K562 (cell line): ENCODE measurements around the gene PPP6R3. TPM values are rescaled to one million over a fixed set of nuclear protein-coding genes. Genes with fewer than 3 reads are reported as not detected.

ENCODE experiments used
- ATAC-seq: fragments of 200-7000 bp; cut with Tn5 transposase; 3 replicates; pipeline ENCODE4 v1.9.1; 2020; ENCODE audit warnings: moderate library complexity
- BruUV-seq: library from RNA; stranded (reverse); fragments of 400-500 nt; replicated peaks from 2 replicates; lab custom pipeline; 2021; lab: Mats Ljungman, UMichigan
- CTCF ChIA-PET: fragments of 300-600 bp; formaldehyde crosslinking; extraction: SDS; loops from one replicate; lab custom pipeline; 2021; ENCODE audit warnings: low intra/inter-chr PET ratio; lab: Yijun Ruan, JAX
- POLR2A ChIA-PET: fragments of 300-600, 350-650 bp; sonication (Branson Sonifier 250); formaldehyde crosslinking; extraction: SDS; loops from one replicate; lab custom pipeline; 2021; ENCODE audit warnings: antibody characterized with exemption, inconsistent platforms; lab: Yijun Ruan, JAX
- DNase-seq, 4 experiments: peaks; one replicate each; pipeline versions ENCODE4 v3.0.0 to v3.0.0-alpha.2; 2011 to 2018; ENCODE audit warnings: low spot score in 3 of 4, mixed read lengths in 3 of 4; ENCODE audit errors: extremely low read depth in 1 of 4
- FAIRE-seq: peaks from 2 replicates; lab custom pipeline; 2011; peaks lifted over from hg19 to GRCh38; lab: Jason Lieb, UNC
- H2AFZ ChIP-seq: 2 replicates; pipeline ENCODE4 v1.6.0; 2011; ENCODE audit warnings: low read depth, low read length, control low read depth, inconsistent platforms
- H3K27ac ChIP-seq: fragments of 200-600 bp; 3 replicates; pipeline ENCODE4 v1.8.0; 2011; ENCODE audit warnings: low read depth, mild to moderate bottlenecking, control low read depth, inconsistent platforms, low read length, moderate library complexity, mixed read lengths; ENCODE audit errors: extremely low read depth
- H3K27me3 ChIP-seq, 2 experiments: fragments of 300-600 bp in 1 of 2; 2 replicates in 1 of 2; 3 replicates in 1 of 2; pipeline versions ENCODE4 v1.6.0 to v1.8.0; 2011; ENCODE audit warnings: inconsistent platforms in 2 of 2, low read length in 2 of 2, mild to moderate bottlenecking in 1 of 2, mixed read lengths in 1 of 2, moderate library complexity in 1 of 2; ENCODE audit not compliant: control insufficient read depth in 2 of 2, insufficient read depth in 2 of 2
- H3K36me3 ChIP-seq: fragments of 300-600 bp; 3 replicates; pipeline ENCODE4 v1.8.0; 2011; ENCODE audit warnings: mild to moderate bottlenecking, low read length, inconsistent platforms; ENCODE audit not compliant: control insufficient read depth, insufficient read depth
- H3K4me1 ChIP-seq, 2 experiments: fragments of 200-600 bp in 1 of 2; replicated peaks in 1 of 2; 2 replicates in 1 of 2; 3 replicates in 1 of 2; pipeline versions ENCODE4 v1.5.1 to v1.8.0; 2011; ENCODE audit warnings: inconsistent platforms in 2 of 2, low read length in 2 of 2, mild to moderate bottlenecking in 1 of 2, mixed read lengths in 1 of 2, moderate library complexity in 1 of 2; ENCODE audit not compliant: control insufficient read depth in 2 of 2, insufficient read depth in 2 of 2
- H3K4me2 ChIP-seq: 2 replicates; pipeline ENCODE4 v1.6.1; 2011; ENCODE audit warnings: low read length, control low read depth, inconsistent platforms, mixed read lengths; ENCODE audit not compliant: insufficient read depth
- H3K4me3 ChIP-seq: fragments of 200-600 bp; sonication (generic), shearing (Covaris generic); 2 replicates; pipeline ENCODE4 v1.5.1; 2016; ENCODE audit warnings: control low read depth, inconsistent platforms
- H3K79me2 ChIP-seq: fragments of 200-600 bp; 3 replicates; pipeline ENCODE4 v1.8.0; 2011; ENCODE audit warnings: low read length, inconsistent platforms; ENCODE audit not compliant: control insufficient read depth, insufficient read depth
- H3K9ac ChIP-seq, 2 experiments: 2 replicates each; pipeline versions ENCODE4 v1.6.0 to v1.6.1; 2011; ENCODE audit warnings: low read depth in 2 of 2, low read length in 2 of 2, control low read depth in 1 of 2, inconsistent platforms in 1 of 2, mild to moderate bottlenecking in 1 of 2, mixed read lengths in 1 of 2; ENCODE audit not compliant: insufficient read depth in 1 of 2
- H3K9me1 ChIP-seq: one replicate; pipeline ENCODE4 v1.6.0; 2011; ENCODE audit warnings: inconsistent platforms, mild to moderate bottlenecking, low read length, moderate library complexity; ENCODE audit not compliant: control insufficient read depth, insufficient read depth
- H3K9me3 ChIP-seq: replicated peaks from 2 replicates; pipeline ENCODE4 v1.5.1; 2011; ENCODE audit warnings: low read depth, low read length, inconsistent platforms; ENCODE audit not compliant: control insufficient read depth, insufficient read depth
- H4K20me1 ChIP-seq: replicated peaks from 2 replicates; pipeline ENCODE4 v1.6.1; 2011; ENCODE audit warnings: low read length, inconsistent platforms, mixed read lengths; ENCODE audit not compliant: control insufficient read depth, insufficient read depth
- ATF1 ChIP-seq, 2 experiments: fragments of 450-650 bp in 1 of 2; IDR thresholded peaks; 2 replicates each; pipeline ENCODE4 v1.6.1; 2016; ENCODE audit warnings: missing compliant biosample characterization in 1 of 2, missing genetic modification characterization in 1 of 2
- GATAD2B ChIP-seq: fragments of 450-650 bp; IDR thresholded peaks from 2 replicates; pipeline ENCODE4 v1.6.1; 2017; ENCODE audit warnings: mild to moderate bottlenecking, borderline replicate concordance
- HIVEP1 ChIP-seq: fragments of 250-450 bp; sonication (Bioruptor Pico); IDR thresholded peaks from 2 replicates; pipeline ENCODE4 v1.4.0; 2020; ENCODE audit warnings: mild to moderate bottlenecking
- KLF6 ChIP-seq: fragments of 250-450 bp; sonication (Bioruptor Pico); IDR thresholded peaks from 2 replicates; pipeline ENCODE4 v1.4.0; 2020; ENCODE audit warnings: mild to moderate bottlenecking, moderate library complexity, borderline replicate concordance
- LARP7 ChIP-seq: fragments of 450-650 bp; IDR thresholded peaks from 2 replicates; pipeline ENCODE4 v1.6.1; 2016
- MEF2A ChIP-seq: IDR thresholded peaks from 2 replicates; pipeline ENCODE4 v1.6.1; 2011; ENCODE audit warnings: low read depth, mild to moderate bottlenecking, low read length, moderate library complexity; ENCODE audit not compliant: control insufficient read depth
- MIER1 ChIP-seq: fragments of 450-650 bp; IDR thresholded peaks from 2 replicates; pipeline ENCODE4 v1.6.1; 2016; ENCODE audit warnings: antibody characterized with exemption, mild to moderate bottlenecking, low read depth
- NCOA4 ChIP-seq: fragments of 450-650 bp; IDR thresholded peaks from 2 replicates; pipeline ENCODE4 v1.6.1; 2018; ENCODE audit warnings: mild to moderate bottlenecking; ENCODE audit not compliant: partially characterized antibody
- RBM14 ChIP-seq: fragments of 200-400 bp; formaldehyde crosslinking; IDR thresholded peaks from 2 replicates; pipeline ENCODE4 v1.6.1; 2018; ENCODE audit warnings: low read depth, mild to moderate bottlenecking, low read length, moderate library complexity, borderline replicate concordance; ENCODE audit not compliant: insufficient read depth
- STAG1 ChIP-seq: sonication (generic); formaldehyde crosslinking; IDR thresholded peaks from 2 replicates; pipeline ENCODE4 v1.5.0; 2020; ENCODE audit warnings: missing genetic modification reagents, borderline replicate concordance
- STAT5B ChIP-seq: fragments of 250-450 bp; sonication (Bioruptor Pico); IDR thresholded peaks from 2 replicates; pipeline ENCODE4 v1.8.0; 2021; ENCODE audit warnings: mild to moderate bottlenecking, inconsistent platforms
- ZBTB1 ChIP-seq: sonication (generic); formaldehyde crosslinking; IDR thresholded peaks from 2 replicates; pipeline ENCODE4 v1.8.1; 2023; ENCODE audit warnings: missing genetic modification reagents, low read depth, mild to moderate bottlenecking, borderline replicate concordance
- ZNF134 ChIP-seq: fragments of 250-450 bp; sonication (Bioruptor Pico); conservative IDR thresholded peaks from 2 replicates; pipeline ENCODE4 v1.4.0; 2020
- ZNF384 ChIP-seq: IDR thresholded peaks from 2 replicates; pipeline ENCODE4 v1.6.1; 2012; ENCODE audit warnings: low read depth, low read length, improper control_type of control experiment
- ZNF436 ChIP-seq: fragments of 250-450, 450-650 bp; sonication (Bioruptor Pico); formaldehyde crosslinking; IDR thresholded peaks from 2 replicates; pipeline ENCODE4 v1.7.0; 2020; ENCODE audit warnings: mild to moderate bottlenecking
- ZNF696 ChIP-seq: fragments of 250-450 bp; sonication (Bioruptor Pico); conservative IDR thresholded peaks from 2 replicates; pipeline ENCODE4 v1.4.0; 2020; ENCODE audit warnings: mild to moderate bottlenecking, moderate library complexity
- WGBS: fragments of 100-300 bp; shearing (Covaris generic); methylation state at CpG from one replicate; pipeline ENCODE4 v1.1.6; 2016; ENCODE audit warnings: low coverage, mixed read lengths; ENCODE audit not compliant: insufficient coverage; ENCODE audit errors: missing lambda C conversion rate; 5-methylcytosine and 5-hydroxymethylcytosine counted together
- in situ Hi-C: fragments of 300-500 bp; cut with MboI; formaldehyde crosslinking; loops from 4 replicates; pipeline ENCODE4 v1.15.0; 2018; ENCODE audit warnings: inconsistent platforms, mixed read lengths
- intact Hi-C: fragments of 100-400 bp; cut with micrococcal nuclease; formaldehyde crosslinking; loops from 2 replicates; pipeline ENCODE4 v1.14.2; 2022
- polyA plus RNA-seq, 8 experiments: library from polyadenylated mRNA; depleted of rRNA in 4 of 8; stranded (reverse) in 5 of 8; unstranded in 3 of 8; fragments of >200 nt; fragmentation: Nextera tagmentation in 2 of 8; fragmentation: Illumina TruSeq in 1 of 8; extraction: Ambion mirVana in 2 of 8; extraction: Trizol in 1 of 8; gene quantifications; 2 replicates each; pipeline versions ENCODE4 v1.2.1 to v1.2.3, GENCODE V29; 2011 to 2014; ENCODE audit warnings: inconsistent platforms in 1 of 8, missing spikeins in 1 of 8
- total RNA-seq, 7 experiments: library from RNA; depleted of rRNA in 6 of 7; stranded (reverse); fragments of >200 nt in 6 of 7; fragmentation: Illumina TruSeq in 2 of 7; extraction: Trizol in 2 of 7; gene quantifications; 2 replicates each; pipeline versions ENCODE4 v1.2.1 to v1.2.3, GENCODE V29; 2011 to 2021; ENCODE audit warnings: low replicate concordance in 1 of 7

Gene PPP6R3
- total and polyA plus RNA-seq, 9 of the 15 experiments (the other 6 are each of a cell fraction or from before 2014, with no cell fraction given) = 20.3 to 117 (median 80.6) TPM

- DNase-seq = no peak
- TF ChIP-seq STAG1 (CRISPR knock-in tag) (no peak), KLF6 (CRISPR knock-in tag) (no peak), ZNF436 (no peak), STAT5B (no peak), ATF1 (CRISPR knock-in tag; IDR thresholded peaks at IDR 0.05) (no peak), ATF1 (tag; IDR thresholded peaks at IDR 0.05) (no peak), MEF2A (no peak), ZNF384 (no peak), ZNF696 (CRISPR knock-in tag) (no peak), GATAD2B (no peak), RBM14 (no peak), MIER1 (no peak), LARP7 (no peak), ZNF134 (CRISPR knock-in tag) (no peak), HIVEP1 (CRISPR knock-in tag) (no peak), NCOA4 (no peak), ZBTB1 (CRISPR knock-in tag) (no peak)
- WGBS = 80% methylated on average over 6 of the region's 6 CpGs
- H3K9me3 ChIP-seq = no peaks in the 10 kb centered on the region
- no peaks in the 10 kb centered on the region for H3K79me2 ChIP-seq
- ATAC-seq = no peak
- POLR2A ChIA-PET = no interaction called here
- no TSS peak for BruUV-seq
- CTCF ChIA-PET = no interaction called here
- in situ Hi-C loops (no loop called here), intact Hi-C loops (no loop called here)
- no peak overlapping the region for H3K4me2 ChIP-seq
- no peak overlapping the region for H3K4me3 ChIP-seq
- FAIRE-seq = no peak
- peaks cover 56% of the 10 kb centered on the region for H3K36me3 ChIP-seq
- H4K20me1 ChIP-seq = no peaks in the 10 kb centered on the region
- no peak overlapping the region for H3K27ac ChIP-seq
- H3K27me3 ChIP-seq = no peaks in the 10 kb centered on the region
- H2AFZ ChIP-seq = no peak overlapping the region
- H3K4me1 ChIP-seq = peaks cover 6 to 11% of the 10 kb centered on the region in 2 experiments; a peak in 4 of 5 replicates
- peak overlapping the region in 1 of 2 experiments; percentile 13; a peak in 1 of 4 replicates for H3K9ac ChIP-seq
- H3K9me1 ChIP-seq = peaks cover 5% of the 10 kb centered on the region
These were observed 41.9 kb upstream of the PPP6R3 start for GRCh38 chr11:68418648-68419047.
